GM19043 (cell line): ENCODE results near the gene EVX1.

ENCODE experiments used
- ATAC-seq: cut with Tn5 transposase; IDR thresholded peaks from one replicate; pipeline ENCODE4 v1.9.1; 2021; ENCODE audit warnings: low read depth; ENCODE audit not compliant: unreplicated experiment

Gene EVX1

GRCh38 chr7:27204851-27205322 lies 37.7 kb upstream of the EVX1 start:
- no peak for ATAC-seq

GRCh38 chr7:27205325-27206280 lies 37.0 kb upstream of the EVX1 start:
- ATAC-seq, result no peak

- no peak for ATAC-seq
Observed at GRCh38 chr7:27207348-27207985, 35.1 kb upstream of the EVX1 start.

GRCh38 chr7:27208998-27209397 lies 33.6 kb upstream of the EVX1 start:
- ATAC-seq, result no peak

- no peak for ATAC-seq
Observed at GRCh38 chr7:27209933-27210440, 32.6 kb upstream of the EVX1 start.

- ATAC-seq, result no peak
Observed at GRCh38 chr7:27210441-27211083, 32.0 kb upstream of the EVX1 start.

- no peak for ATAC-seq
Observed at GRCh38 chr7:27211084-27211446, 31.5 kb upstream of the EVX1 start.

GRCh38 chr7:27211764-27212204 lies 30.8 kb upstream of the EVX1 start:
- ATAC-seq, result no peak

GRCh38 chr7:27212497-27213432 lies 29.8 kb upstream of the EVX1 start:
- no peak for ATAC-seq

- ATAC-seq, result no peak
Observed at GRCh38 chr7:27213433-27214238, 29.0 kb upstream of the EVX1 start.

GRCh38 chr7:27214239-27214950 lies 28.2 kb upstream of the EVX1 start:
- ATAC-seq, result no peak

GRCh38 chr7:27215356-27215755 lies 27.2 kb upstream of the EVX1 start:
- ATAC-seq, result no peak

GRCh38 chr7:27217951-27218350 lies 24.7 kb upstream of the EVX1 start:
- no peak for ATAC-seq

- ATAC-seq, result no peak
Observed at GRCh38 chr7:27219821-27220220, 22.8 kb upstream of the EVX1 start.

- no peak for ATAC-seq
Observed at GRCh38 chr7:27220440-27220955, 22.1 kb upstream of the EVX1 start.

GRCh38 chr7:27221201-27221797 lies 21.3 kb upstream of the EVX1 start:
- no peak for ATAC-seq

GRCh38 chr7:27223941-27224575 lies 18.5 kb upstream of the EVX1 start:
- no peak for ATAC-seq
